A549 (cell line): ENCODE measurements around the gene STK16. TPM values are rescaled to one million over a fixed set of nuclear protein-coding genes. Genes with fewer than 3 reads are reported as not detected.

Experiments used
- ATAC-seq, 2 experiments: fragments of 200-7000 bp in 1 of 2; fragments of >200 bp in 1 of 2; cut with Nextera tagmentation in 1 of 2; cut with Tn5 transposase in 1 of 2; 3 replicates each; pipeline versions ENCODE4 v1.8.0 to v1.9.1; 2018 to 2020; ENCODE audit warnings: mild to moderate bottlenecking in 1 of 2, moderate library complexity in 1 of 2
- CTCF ChIA-PET: fragments of 300-600 bp; sonication (Branson Sonifier 250); formaldehyde crosslinking; extraction: SDS; loops from one replicate; lab custom pipeline; 2021; ENCODE audit warnings: antibody characterized with exemption, inconsistent platforms; lab: Yijun Ruan, JAX
- POLR2A ChIA-PET: fragments of 350-600 bp; formaldehyde crosslinking; extraction: SDS; loops from one replicate; lab custom pipeline; 2021; ENCODE audit warnings: antibody characterized with exemption, inconsistent platforms; lab: Yijun Ruan, JAX
- DNase-seq, 2 experiments: peaks; one replicate each; pipeline versions ENCODE4 v3.0.0 to v3.0.0-alpha.2; 2011 to 2016; ENCODE audit warnings: low read depth in 1 of 2, low spot score in 1 of 2
- FAIRE-seq: peaks from 2 replicates; lab custom pipeline; 2011; peaks lifted over from hg19 to GRCh38; lab: Jason Lieb, UNC
- H3K27ac ChIP-seq, 2 experiments: fragments of >200 bp; sonication (Bioruptor Twin); formaldehyde crosslinking; 3 replicates each; pipeline ENCODE4 v1.5.1; 2016 to 2017
- H3K4me1 ChIP-seq: fragments of >200 bp; sonication (Bioruptor Twin); formaldehyde crosslinking; 3 replicates; pipeline ENCODE4 v1.6.1; 2016
- H3K4me2 ChIP-seq: fragments of >200 bp; sonication (Bioruptor Twin); formaldehyde crosslinking; 3 replicates; pipeline ENCODE4 v1.6.1; 2016
- H3K4me3 ChIP-seq: fragments of >200 bp; sonication (Bioruptor Twin); formaldehyde crosslinking; 3 replicates; pipeline ENCODE4 v1.5.1; 2016
- H3K9me3 ChIP-seq: fragments of >200 bp; sonication (Bioruptor Twin); formaldehyde crosslinking; 3 replicates; pipeline ENCODE4 v1.6.1; 2016
- BCL3 ChIP-seq: fragments of >200 bp; sonication (Bioruptor Twin); formaldehyde crosslinking; IDR thresholded peaks from 3 replicates; pipeline ENCODE4 v1.6.1; 2016
- CBX8 ChIP-seq: fragments of 200-600 bp; sonication (generic); IDR thresholded peaks from 2 replicates; pipeline ENCODE4 v1.6.1; 2016
- FOSB ChIP-seq: fragments of 250-450 bp; sonication (Bioruptor Pico); IDR thresholded peaks from 2 replicates; pipeline ENCODE4 v1.5.0; 2020; ENCODE audit warnings: mild to moderate bottlenecking, moderate library complexity
- HEYL ChIP-seq: fragments of 250-450 bp; sonication (Bioruptor Pico); IDR thresholded peaks from 2 replicates; pipeline ENCODE4 v1.8.0; 2021; ENCODE audit warnings: mild to moderate bottlenecking, moderate library complexity
- HMGXB4 ChIP-seq: fragments of 250-450 bp; sonication (Bioruptor Pico); IDR thresholded peaks from 2 replicates; pipeline ENCODE4 v1.5.0; 2021; ENCODE audit warnings: mild to moderate bottlenecking, moderate library complexity, borderline replicate concordance
- HOXA7 ChIP-seq: fragments of 250-450 bp; sonication (Bioruptor Pico); IDR thresholded peaks from 2 replicates; pipeline ENCODE4 v1.5.0; 2020; ENCODE audit warnings: mild to moderate bottlenecking, moderate library complexity
- JUN ChIP-seq, 2 experiments: fragments of >200 bp; sonication (Bioruptor Twin); formaldehyde crosslinking; IDR thresholded peaks; 2 replicates in 1 of 2; 3 replicates in 1 of 2; pipeline ENCODE4 v1.6.1; 2016 to 2017
- MAFK ChIP-seq: fragments of 450-650 bp; IDR thresholded peaks from 2 replicates; pipeline ENCODE4 v1.6.1; 2014; ENCODE audit not compliant: partially characterized antibody
- MAZ ChIP-seq: fragments of 150-350 bp; IDR thresholded peaks from 2 replicates; pipeline ENCODE4 v1.6.1; 2014; ENCODE audit warnings: antibody characterized with exemption, low read depth, low read length, borderline replicate concordance
- MYC ChIP-seq: IDR thresholded peaks from 2 replicates; pipeline ENCODE4 v1.6.1; 2012; ENCODE audit warnings: mild to moderate bottlenecking, inconsistent platforms, low read length, improper control_type of control experiment, borderline replicate concordance
- POLR2AphosphoS2 ChIP-seq: conservative IDR thresholded peaks from 2 replicates; pipeline ENCODE4 v1.6.1; 2012; ENCODE audit warnings: low read length, improper control_type of control experiment, inconsistent platforms
- RCOR1 ChIP-seq: fragments of 150-350 bp; IDR thresholded peaks from 2 replicates; pipeline ENCODE4 v1.6.1; 2014; ENCODE audit warnings: antibody characterized with exemption, low read length, low read depth
- RFX5 ChIP-seq: fragments of 450-650 bp; IDR thresholded peaks from 2 replicates; pipeline ENCODE4 v1.7.1; 2014; ENCODE audit warnings: antibody characterized with exemption, mild to moderate bottlenecking, moderate library complexity
- SREBF2 ChIP-seq: fragments of 450-650 bp; IDR thresholded peaks from 2 replicates; pipeline ENCODE4 v1.6.1; 2014; ENCODE audit warnings: mild to moderate bottlenecking, moderate library complexity
- ZFP36 ChIP-seq: fragments of 450-650 bp; IDR thresholded peaks from 2 replicates; pipeline ENCODE4 v1.6.1; 2014; ENCODE audit warnings: borderline replicate concordance; ENCODE audit not compliant: partially characterized antibody
- WGBS: methylation state at CpG from one replicate; pipeline ENCODE4 v1.1.6; 2017; ENCODE audit errors: missing lambda C conversion rate; 5-methylcytosine and 5-hydroxymethylcytosine counted together
- polyA plus RNA-seq, 4 experiments: library from polyadenylated mRNA; depleted of rRNA in 3 of 4; stranded (reverse); fragments of >200 nt; fragmentation: RNase III in 1 of 4; extraction: RNeasy Plus Mini Kit Qiagen cat#74134 plus additional on column Dnase treatment in 1 of 4; gene quantifications; 2 replicates in 3 of 4; 3 replicates in 1 of 4; pipeline ENCODE4 v1.2.3, GENCODE V29; 2011 to 2017
- TF ChIP-seq, protein P1 (sequence below): IDR thresholded peaks from 2 replicates; pipeline ENCODE4 v1.6.1; 2012; ENCODE audit warnings: low read depth, borderline replicate concordance
- TF ChIP-seq, protein P2 (sequence below): fragments of 150-350 bp; IDR thresholded peaks from 2 replicates; pipeline ENCODE4 v1.6.1; 2014; ENCODE audit warnings: low read depth, mild to moderate bottlenecking, low read length

The STK16 gene
- polyA plus RNA-seq, 2 of the 4 experiments (the other 2 are of a cell fraction) = 37.0 to 43.3 TPM

DNA sequence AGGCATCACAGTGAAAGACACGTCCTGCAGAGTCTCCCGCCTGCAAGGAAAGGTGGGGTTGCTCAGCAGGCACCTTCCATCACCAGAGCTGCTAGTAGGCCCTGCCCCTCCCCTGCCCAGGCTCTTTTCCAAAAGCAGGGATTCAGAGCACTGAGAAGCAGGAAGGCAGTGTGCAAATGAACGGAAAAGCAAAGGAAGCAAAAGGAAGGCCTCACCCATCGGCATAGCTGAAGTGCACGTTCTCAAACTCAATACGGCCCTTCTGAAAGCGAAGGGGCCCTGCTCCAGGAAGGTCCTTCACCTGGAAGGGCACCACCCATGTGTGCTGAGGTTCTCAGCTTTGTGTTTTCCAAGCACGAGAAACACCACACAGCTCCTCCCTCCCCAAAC, 32.3 kb upstream of the STK16 start:
- H3K4me2 ChIP-seq = no peak overlapping the region
- TF ChIP-seq POLR2AphosphoS2 = no peak
- no peak for TF ChIP-seq RFX5
- TF ChIP-seq MAFK = no peak
- no peak for TF ChIP-seq HOXA7
- no peak for TF ChIP-seq FOSB (CRISPR knock-in tag)
- no peak for TF ChIP-seq MAZ
- TF ChIP-seq HMGXB4 (CRISPR knock-in tag) = no peak
- TF ChIP-seq, all 56 proteins: peak for 0
- no peak for DNase-seq
- H3K27ac ChIP-seq = no peak overlapping the region
- 92% methylated on average over 7 of the region's 8 CpGs for WGBS
- no peak for FAIRE-seq
- no peak for ATAC-seq
- CTCF ChIA-PET = interaction anchor here (0.8 to 8.6 kb wide), 7 partner anchors 37 to 139 kb away, joined by 3 to 56 read pairs (median 4); partner anchors contain the start of gene DNAJB2
- no peaks in the 10 kb centered on the region for H3K9me3 ChIP-seq
- peaks cover 26% of the 10 kb centered on the region for H3K4me1 ChIP-seq
- no peak overlapping the region for H3K4me3 ChIP-seq
- POLR2A ChIA-PET = no interaction called here

DNA sequence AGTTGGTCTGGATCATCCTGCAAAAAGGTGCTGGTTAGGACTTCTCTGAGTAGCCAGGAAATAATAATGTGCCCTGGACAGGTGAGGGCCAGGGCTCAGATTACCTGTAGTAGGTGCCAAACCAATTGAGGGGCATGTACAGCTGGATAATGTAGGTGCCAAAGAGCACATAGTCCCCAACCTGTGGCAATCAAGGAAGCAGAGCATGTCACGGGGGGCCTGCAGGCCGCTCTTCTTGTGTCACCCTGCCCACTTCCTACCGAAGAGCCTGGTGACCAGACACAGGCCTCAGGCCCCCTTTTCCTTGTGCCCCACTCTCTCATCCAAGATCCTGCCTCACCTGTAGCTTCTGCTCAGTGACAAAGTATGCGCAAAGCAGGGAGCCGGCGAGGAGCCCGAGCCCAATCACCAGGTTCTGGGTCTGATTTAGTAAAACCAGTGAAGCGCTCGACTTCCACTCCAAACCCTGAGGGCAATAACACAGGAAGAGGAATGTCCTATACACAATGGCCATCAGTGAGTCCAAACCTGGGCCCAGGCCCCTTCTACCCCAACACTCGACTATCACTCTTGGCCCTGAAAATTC, 31.7 kb upstream of the STK16 start:
- no peak for TF ChIP-seq HEYL (CRISPR knock-in tag)
- no peak for TF ChIP-seq CBX8
- no peak for TF ChIP-seq ZFP36
- TF ChIP-seq, protein P1, sequence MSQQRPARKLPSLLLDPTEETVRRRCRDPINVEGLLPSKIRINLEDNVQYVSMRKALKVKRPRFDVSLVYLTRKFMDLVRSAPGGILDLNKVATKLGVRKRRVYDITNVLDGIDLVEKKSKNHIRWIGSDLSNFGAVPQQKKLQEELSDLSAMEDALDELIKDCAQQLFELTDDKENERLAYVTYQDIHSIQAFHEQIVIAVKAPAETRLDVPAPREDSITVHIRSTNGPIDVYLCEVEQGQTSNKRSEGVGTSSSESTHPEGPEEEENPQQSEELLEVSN = no peak
- TF ChIP-seq POLR2AphosphoS2 = no peak
- no peak for TF ChIP-seq MYC
- no peak for TF ChIP-seq HOXA7
- TF ChIP-seq, protein P2, sequence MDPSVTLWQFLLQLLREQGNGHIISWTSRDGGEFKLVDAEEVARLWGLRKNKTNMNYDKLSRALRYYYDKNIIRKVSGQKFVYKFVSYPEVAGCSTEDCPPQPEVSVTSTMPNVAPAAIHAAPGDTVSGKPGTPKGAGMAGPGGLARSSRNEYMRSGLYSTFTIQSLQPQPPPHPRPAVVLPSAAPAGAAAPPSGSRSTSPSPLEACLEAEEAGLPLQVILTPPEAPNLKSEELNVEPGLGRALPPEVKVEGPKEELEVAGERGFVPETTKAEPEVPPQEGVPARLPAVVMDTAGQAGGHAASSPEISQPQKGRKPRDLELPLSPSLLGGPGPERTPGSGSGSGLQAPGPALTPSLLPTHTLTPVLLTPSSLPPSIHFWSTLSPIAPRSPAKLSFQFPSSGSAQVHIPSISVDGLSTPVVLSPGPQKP = no peak
- no peak for TF ChIP-seq JUN (IDR thresholded peaks at IDR 0.05)
- TF ChIP-seq RCOR1 = no peak
- TF ChIP-seq HMGXB4 (CRISPR knock-in tag) = no peak
- TF ChIP-seq BCL3 = no peak
- TF ChIP-seq SREBF2 = no peak
- H3K4me2 ChIP-seq = no peak overlapping the region
- peaks cover 23% of the 10 kb centered on the region for H3K4me1 ChIP-seq
- DNase-seq = no peak
- no peak overlapping the region for H3K4me3 ChIP-seq
- H3K27ac ChIP-seq = no peak overlapping the region
- H3K9me3 ChIP-seq = no peaks in the 10 kb centered on the region
- FAIRE-seq = no peak
- ChIA-PET CTCF (interaction anchor here (1.0 to 8.6 kb wide), 6 partner anchors 37 to 138 kb away, joined by 3 to 56 read pairs (median 4); partner anchors contain the start of gene DNAJB2), POLR2A (no interaction called here)
- ATAC-seq = no peak
- 93% methylated on average over 10 of the region's 10 CpGs for WGBS
